GM12872 (cell line): ENCODE data around the gene PALLD.

ENCODE experiments used
- CTCF ChIP-seq: IDR thresholded peaks from 3 replicates; pipeline ENCODE4 v1.5.1; 2011; ENCODE audit warnings: low read depth, mild to moderate bottlenecking, low read length, moderate library complexity; ENCODE audit not compliant: insufficient read depth

The PALLD gene

GRCh38 chr4:168565130-168565529, 68.3 kb downstream of the PALLD start:
- TF ChIP-seq CTCF, result no peak

- no peak for TF ChIP-seq CTCF
Measured at GRCh38 chr4:168566726-168567125, 69.9 kb downstream of the PALLD start.

GRCh38 chr4:168569066-168569930, 72.4 kb downstream of the PALLD start:
- TF ChIP-seq CTCF, result no peak

GRCh38 chr4:168569931-168570276, 73.1 kb downstream of the PALLD start:
- TF ChIP-seq CTCF, result no peak

- no peak for TF ChIP-seq CTCF
Measured at GRCh38 chr4:168570466-168570865, 73.6 kb downstream of the PALLD start.

- no peak for TF ChIP-seq CTCF
Measured at GRCh38 chr4:168572002-168572401, 75.2 kb downstream of the PALLD start.

- TF ChIP-seq CTCF, result no peak
Measured at GRCh38 chr4:168573870-168574269, 77.0 kb downstream of the PALLD start.
